ENCODE results near the gene IL1RAP.

IL1RAP gene

DNA sequence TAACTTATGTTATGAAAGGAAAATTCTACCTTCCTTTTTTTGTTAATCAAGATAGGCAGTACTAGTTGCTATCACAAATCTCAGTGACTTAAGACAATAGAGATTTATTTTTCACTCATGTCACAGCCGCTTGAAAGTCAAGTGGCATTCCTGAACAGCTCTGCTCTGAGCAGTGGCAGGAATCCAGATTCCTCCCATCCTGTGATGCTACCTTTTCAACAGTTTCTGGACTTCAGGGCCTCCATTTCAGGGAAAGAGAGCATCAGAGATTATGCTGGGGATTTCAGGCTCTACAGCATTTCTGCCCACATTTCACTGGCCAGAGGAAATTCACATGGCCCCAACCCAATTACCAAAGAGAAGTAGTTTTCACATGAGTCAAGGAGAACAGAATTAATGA, 83.4 kb downstream of the IL1RAP start:
- no peak overlapping the region for H3K27ac ChIP-seq

DNA sequence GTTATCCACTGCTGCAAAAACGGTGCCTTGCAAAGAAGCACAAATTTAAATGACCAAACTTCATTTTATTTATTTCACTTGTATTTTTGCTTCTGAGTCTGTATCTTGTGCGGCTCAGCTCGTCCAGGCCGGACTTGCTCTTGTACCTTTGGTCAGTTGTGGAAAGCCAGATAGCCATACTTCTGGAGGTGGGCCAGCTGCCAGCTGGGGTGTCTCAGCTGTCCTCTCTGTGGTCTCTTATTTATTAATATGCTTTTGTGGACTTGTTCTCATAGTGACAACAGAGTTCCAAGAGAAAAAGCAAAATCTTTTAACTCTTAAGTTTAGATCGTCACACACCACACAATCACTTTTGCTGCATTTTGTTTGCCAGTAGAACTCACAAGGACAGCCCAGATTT, 87.7 kb downstream of the IL1RAP start:
- H3K27ac ChIP-seq = no peak overlapping the region
- TF ChIP-seq, protein P1, sequence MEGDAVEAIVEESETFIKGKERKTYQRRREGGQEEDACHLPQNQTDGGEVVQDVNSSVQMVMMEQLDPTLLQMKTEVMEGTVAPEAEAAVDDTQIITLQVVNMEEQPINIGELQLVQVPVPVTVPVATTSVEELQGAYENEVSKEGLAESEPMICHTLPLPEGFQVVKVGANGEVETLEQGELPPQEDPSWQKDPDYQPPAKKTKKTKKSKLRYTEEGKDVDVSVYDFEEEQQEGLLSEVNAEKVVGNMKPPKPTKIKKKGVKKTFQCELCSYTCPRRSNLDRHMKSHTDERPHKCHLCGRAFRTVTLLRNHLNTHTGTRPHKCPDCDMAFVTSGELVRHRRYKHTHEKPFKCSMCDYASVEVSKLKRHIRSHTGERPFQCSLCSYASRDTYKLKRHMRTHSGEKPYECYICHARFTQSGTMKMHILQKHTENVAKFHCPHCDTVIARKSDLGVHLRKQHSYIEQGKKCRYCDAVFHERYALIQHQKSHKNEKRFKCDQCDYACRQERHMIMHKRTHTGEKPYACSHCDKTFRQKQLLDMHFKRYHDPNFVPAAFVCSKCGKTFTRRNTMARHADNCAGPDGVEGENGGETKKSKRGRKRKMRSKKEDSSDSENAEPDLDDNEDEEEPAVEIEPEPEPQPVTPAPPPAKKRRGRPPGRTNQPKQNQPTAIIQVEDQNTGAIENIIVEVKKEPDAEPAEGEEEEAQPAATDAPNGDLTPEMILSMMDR (IDR thresholded peaks at IDR 0.05) = no peak

More for the DNA sequence above, 83.4 kb downstream of the IL1RAP start:
- TF ChIP-seq ZFX (IDR thresholded peaks at IDR 0.05; ENCODE audit: borderline replicate concordance) = no peak
- TF ChIP-seq, protein P1 (IDR thresholded peaks at IDR 0.05) = no peak

DNA sequence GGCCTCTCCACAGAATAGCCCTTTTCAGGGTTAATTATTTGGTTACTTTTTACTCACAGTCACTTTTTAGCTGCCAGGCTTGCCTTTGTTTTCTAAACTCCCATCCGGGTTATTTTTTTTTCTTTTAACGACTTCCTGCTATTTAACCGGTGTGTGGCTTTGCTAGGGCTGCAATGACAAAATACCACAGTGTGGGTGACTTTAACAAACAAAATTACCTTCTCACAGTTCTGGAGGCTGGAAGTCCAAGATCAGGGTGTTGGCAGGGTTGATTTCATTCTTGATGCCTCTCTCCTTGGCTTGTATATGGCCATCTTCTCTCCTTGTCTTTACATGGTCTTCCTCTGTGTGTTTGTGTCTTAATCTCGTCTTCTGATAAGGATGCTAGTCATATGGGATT, 91.5 kb downstream of the IL1RAP start:
- no peak overlapping the region for H3K27ac ChIP-seq
- TF ChIP-seq ZFX (IDR thresholded peaks at IDR 0.05; ENCODE audit: borderline replicate concordance) = no peak
- TF ChIP-seq, protein P1 (IDR thresholded peaks at IDR 0.05) = no peak

DNA sequence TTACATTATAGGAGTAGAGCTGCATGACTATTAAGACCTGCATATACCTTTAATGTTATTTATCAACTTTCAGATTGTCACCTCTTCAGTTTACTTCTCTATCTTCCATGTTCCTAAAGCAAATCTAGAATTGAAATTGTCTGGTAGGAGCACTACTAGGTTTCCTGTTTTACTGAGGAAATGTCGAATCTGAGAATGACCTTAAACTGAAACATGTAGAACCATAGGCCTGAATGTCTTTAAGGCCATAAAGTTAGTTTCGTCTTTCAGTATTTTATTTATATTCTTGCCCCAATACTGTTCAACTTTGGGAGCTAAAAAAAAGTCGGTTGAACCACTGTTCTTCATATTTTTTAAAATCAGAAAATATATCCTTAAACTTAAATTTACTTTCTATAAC, 92.7 kb downstream of the IL1RAP start:
- TF ChIP-seq ZFX (IDR thresholded peaks at IDR 0.05; ENCODE audit: borderline replicate concordance) = no peak
- H3K27ac ChIP-seq = no peak overlapping the region

DNA sequence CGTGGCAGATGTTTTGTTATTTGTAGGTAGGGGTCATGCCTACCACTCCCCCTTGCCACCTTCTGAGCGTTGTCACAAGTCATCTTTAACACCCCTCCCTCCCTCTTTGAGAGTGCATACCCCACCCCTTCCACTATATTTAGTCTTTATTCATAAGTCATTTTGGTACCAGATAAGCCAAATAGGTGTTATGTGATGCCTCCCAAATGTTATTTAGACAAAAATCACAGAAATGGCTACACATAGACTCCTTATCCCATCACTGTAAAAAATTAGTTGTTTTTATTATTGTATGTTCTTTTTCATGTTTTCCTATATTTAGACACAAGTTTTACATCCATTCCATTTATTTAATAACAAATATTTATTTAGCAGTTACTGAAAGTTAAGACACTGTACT, 93.1 kb downstream of the IL1RAP start:
- H3K27ac ChIP-seq = no peak overlapping the region
- TF ChIP-seq, protein P1 (IDR thresholded peaks at IDR 0.05) = no peak
- TF ChIP-seq ZFX (IDR thresholded peaks at IDR 0.05; ENCODE audit: borderline replicate concordance) = no peak

DNA sequence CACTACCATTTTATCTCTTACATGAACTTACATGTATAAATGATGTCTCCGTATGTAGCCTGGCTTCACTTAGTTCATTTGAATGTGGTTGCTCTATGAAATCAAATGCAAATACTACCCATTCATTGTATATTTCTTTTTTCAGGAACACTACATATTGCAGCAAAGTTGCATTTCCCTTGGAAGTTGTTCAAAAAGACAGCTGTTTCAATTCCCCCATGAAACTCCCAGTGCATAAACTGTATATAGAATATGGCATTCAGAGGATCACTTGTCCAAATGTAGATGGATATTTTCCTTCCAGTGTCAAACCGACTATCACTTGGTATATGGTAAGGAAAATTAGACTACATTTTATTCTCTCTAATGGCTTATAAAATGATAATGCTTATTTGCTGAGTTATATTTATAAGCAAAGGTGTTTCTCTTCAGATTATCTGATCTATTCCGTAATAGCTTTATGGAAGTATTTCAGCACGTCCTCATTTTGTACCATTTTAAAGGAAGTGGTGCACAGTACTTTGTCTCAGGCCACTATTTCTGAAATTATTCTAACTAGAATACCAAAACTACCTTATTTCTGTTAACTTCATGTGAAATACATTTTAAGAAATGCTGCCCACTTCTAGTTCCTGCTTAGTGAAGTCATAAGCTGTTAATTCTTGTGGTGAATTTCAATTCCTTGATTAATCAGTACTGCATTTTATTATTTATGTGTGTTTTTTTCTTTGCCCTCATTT, 95.1 kb downstream of the IL1RAP start:
- TF ChIP-seq ZFX (IDR thresholded peaks at IDR 0.05; ENCODE audit: borderline replicate concordance) = no peak
- TF ChIP-seq, protein P1 (IDR thresholded peaks at IDR 0.05) = no peak

DNA sequence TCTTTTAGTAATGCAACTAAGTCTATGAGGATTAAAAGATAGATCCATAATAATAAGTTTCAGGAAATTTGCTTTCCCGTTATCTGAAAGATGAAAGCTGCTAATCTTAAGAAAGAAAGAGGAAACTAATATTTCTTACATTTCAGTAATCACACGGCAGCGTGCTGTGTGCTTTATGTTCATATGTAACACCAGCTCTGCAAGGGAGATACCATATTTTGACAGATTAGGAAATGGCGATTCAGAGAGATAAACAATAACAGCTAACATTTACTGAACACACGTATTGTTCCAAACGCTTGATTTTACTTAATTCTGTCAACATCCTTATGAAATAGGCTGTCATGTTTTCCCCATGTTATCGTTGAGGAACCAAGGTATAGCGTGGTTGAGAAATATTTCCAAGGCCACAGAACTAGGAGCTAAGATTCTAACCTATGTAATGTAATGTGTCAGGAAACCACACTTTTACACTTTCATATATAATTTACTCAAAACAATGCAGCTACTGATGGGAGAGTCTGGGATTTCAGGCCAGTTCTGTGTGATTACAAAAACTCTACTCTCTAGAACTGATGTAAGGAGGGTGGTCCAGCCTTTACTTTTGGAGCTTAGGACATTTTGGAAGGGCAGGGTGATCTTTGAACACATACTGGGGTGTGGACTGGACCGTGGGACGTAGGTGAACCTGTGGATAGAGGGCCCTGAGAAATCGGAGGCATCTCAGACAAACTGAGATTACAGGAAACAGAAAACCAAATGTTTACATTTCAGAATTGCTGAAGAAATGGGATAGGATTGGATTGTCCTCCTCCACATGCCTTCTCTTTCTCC, 100.6 kb downstream of the IL1RAP start:
- TF ChIP-seq, protein P1 (IDR thresholded peaks at IDR 0.05) = no peak
- TF ChIP-seq ZFX (IDR thresholded peaks at IDR 0.05; ENCODE audit: borderline replicate concordance) = no peak
- H3K27ac ChIP-seq = no peak overlapping the region

More for the DNA sequence above, 95.1 kb downstream of the IL1RAP start:
- no peak overlapping the region for H3K27ac ChIP-seq
